Glutamatergic neuron (in vitro differentiated cells): ENCODE measurements around the gene MAP3K2. TPM values are rescaled to one million over a fixed set of nuclear protein-coding genes. Genes with fewer than 3 reads are reported as not detected.
"Not testable (repeated sequence)": the region's sequence is repeated elsewhere in the genome, so short reads cannot be mapped to it uniquely, and the experiment has no call there.

Experiments used
- DNase-seq: peaks from one replicate; pipeline ENCODE4 v3.0.0; 2022
- H3K27ac Mint-ChIP-seq: one replicate; pipeline ENCODE4 v1.8.0; 2020; ENCODE audit warnings: mild to moderate bottlenecking, mixed read lengths, inconsistent platforms; ENCODE audit not compliant: unreplicated experiment
- H3K27me3 Mint-ChIP-seq: one replicate; pipeline ENCODE4 v1.8.0; 2020; ENCODE audit warnings: mild to moderate bottlenecking, moderate library complexity, mixed read lengths, inconsistent platforms; ENCODE audit not compliant: unreplicated experiment
- H3K36me3 Mint-ChIP-seq: one replicate; pipeline ENCODE4 v1.8.0; 2020; ENCODE audit warnings: mild to moderate bottlenecking, mixed read lengths, inconsistent platforms; ENCODE audit not compliant: unreplicated experiment
- H3K4me1 Mint-ChIP-seq: one replicate; pipeline ENCODE4 v1.8.0; 2020; ENCODE audit warnings: mild to moderate bottlenecking, low read depth, mixed read lengths, inconsistent platforms; ENCODE audit not compliant: unreplicated experiment
- H3K4me3 Mint-ChIP-seq: one replicate; pipeline ENCODE4 v1.8.0; 2020; ENCODE audit warnings: mild to moderate bottlenecking, mixed read lengths, inconsistent platforms; ENCODE audit not compliant: unreplicated experiment
- H3K9me3 Mint-ChIP-seq: one replicate; pipeline ENCODE4 v1.8.0; 2020; ENCODE audit warnings: mild to moderate bottlenecking, moderate library complexity, mixed read lengths, inconsistent platforms; ENCODE audit not compliant: unreplicated experiment
- total RNA-seq: library from RNA; stranded (reverse); fragmentation: NEBNext Ultra II Directional; extraction: Animal tissue kit (Norgen Biotek cat#: 25700); gene quantifications from one replicate; pipeline ENCODE4 v1.2.1, GENCODE V29; 2021; ENCODE audit not compliant: unreplicated experiment
- TF ChIP-seq, protein P1 (sequence below): fragments of 200-600 bp; sonication (generic); IDR thresholded peaks from one replicate; pipeline ENCODE4 v1.5.0; 2021; ENCODE audit not compliant: partially characterized antibody, unreplicated experiment

Gene MAP3K2
- total RNA-seq, 1 donor from 2014 or later, result 42.7 TPM

DNA sequence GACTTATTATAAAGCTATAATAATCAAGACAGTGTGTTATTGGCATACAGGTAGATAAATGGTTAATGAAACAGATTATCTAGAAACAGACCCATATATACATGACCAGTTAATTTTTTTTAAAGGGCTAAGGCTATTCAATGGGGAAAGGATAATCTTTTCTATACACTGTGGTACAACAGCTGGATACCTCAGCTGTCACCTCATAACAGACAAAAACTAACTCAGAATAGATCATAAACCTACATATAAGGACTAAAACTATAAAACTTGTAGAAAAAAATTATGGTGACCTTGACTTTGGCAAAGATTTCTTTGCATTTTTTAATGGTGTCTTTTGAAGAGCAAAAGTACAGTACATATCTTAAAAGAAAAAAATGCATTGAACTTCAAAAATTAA, 30.2 kb downstream of the MAP3K2 start:
- no peak for DNase-seq
- H3K27me3 Mint-ChIP-seq, result no peaks in the 10 kb centered on the region
- no peak overlapping the region for H3K4me3 Mint-ChIP-seq
- no peak overlapping the region for H3K27ac Mint-ChIP-seq
- H3K9me3 Mint-ChIP-seq, result peaks cover 5% of the 10 kb centered on the region
- TF ChIP-seq, protein P1, sequence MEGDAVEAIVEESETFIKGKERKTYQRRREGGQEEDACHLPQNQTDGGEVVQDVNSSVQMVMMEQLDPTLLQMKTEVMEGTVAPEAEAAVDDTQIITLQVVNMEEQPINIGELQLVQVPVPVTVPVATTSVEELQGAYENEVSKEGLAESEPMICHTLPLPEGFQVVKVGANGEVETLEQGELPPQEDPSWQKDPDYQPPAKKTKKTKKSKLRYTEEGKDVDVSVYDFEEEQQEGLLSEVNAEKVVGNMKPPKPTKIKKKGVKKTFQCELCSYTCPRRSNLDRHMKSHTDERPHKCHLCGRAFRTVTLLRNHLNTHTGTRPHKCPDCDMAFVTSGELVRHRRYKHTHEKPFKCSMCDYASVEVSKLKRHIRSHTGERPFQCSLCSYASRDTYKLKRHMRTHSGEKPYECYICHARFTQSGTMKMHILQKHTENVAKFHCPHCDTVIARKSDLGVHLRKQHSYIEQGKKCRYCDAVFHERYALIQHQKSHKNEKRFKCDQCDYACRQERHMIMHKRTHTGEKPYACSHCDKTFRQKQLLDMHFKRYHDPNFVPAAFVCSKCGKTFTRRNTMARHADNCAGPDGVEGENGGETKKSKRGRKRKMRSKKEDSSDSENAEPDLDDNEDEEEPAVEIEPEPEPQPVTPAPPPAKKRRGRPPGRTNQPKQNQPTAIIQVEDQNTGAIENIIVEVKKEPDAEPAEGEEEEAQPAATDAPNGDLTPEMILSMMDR, result no peak
- no peaks in the 10 kb centered on the region for H3K36me3 Mint-ChIP-seq
- peaks cover 21% of the 10 kb centered on the region for H3K4me1 Mint-ChIP-seq

DNA sequence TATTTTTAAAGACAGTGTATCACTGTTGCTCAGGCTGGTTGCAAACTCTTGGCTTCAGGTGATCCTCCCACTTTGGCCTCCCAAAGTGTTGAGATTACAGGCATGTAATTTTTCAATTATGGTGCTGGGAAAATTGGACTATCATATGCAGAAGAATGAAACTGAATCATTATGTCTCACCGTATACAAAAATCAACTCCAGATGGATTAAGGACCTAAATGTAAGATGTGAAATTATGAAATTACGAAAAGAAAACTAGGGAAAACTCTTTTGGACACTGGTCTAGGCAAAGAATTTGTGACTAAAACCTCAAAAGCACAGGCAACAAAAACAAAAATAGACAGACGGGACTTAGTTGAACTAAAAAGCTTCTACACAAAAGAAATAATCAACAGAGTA, 31.2 kb downstream of the MAP3K2 start:
- DNase-seq, result no peak
- Mint-ChIP-seq H3K9me3 (peaks cover 9% of the 10 kb centered on the region), H3K27me3 (no peaks in the 10 kb centered on the region), H3K27ac (no peak overlapping the region), H3K36me3 (peaks cover 10% of the 10 kb centered on the region), H3K4me1 (peaks cover 18% of the 10 kb centered on the region), H3K4me3 (no peak overlapping the region)
- TF ChIP-seq, protein P1, result no peak

DNA sequence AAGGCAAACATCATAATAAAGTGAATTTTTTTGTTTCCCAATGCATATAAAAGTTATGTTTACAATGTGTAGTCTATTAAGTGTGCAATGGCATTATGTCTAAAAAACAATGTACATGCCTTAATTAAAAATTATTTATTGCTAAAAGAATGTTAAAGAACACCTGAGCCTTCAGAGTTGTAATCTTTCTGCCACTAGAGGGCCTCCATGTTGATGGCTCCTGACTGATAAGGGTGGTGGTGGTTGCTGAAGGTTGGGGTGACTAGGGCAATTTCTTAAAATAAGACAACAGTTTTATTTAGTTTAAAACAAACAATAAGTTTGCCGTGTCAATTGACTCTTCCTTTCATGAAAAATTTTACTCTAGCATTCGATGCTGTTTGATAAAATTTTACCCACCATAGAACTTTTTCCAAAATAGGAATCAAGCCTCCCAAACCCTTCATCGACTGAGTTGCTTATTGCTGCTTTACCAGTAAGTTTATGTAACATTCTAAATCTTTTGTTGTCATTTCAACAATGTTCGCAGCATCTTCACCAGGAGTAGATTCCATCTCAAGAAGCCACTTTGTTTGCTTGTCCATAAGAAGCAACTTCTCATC, 32.3 kb downstream of the MAP3K2 start:
- no peak overlapping the region for H3K4me3 Mint-ChIP-seq
- TF ChIP-seq, protein P1, result peak; percentile 69
- H3K27me3 Mint-ChIP-seq, result no peaks in the 10 kb centered on the region
- H3K9me3 Mint-ChIP-seq, result peaks cover 9% of the 10 kb centered on the region
- no peak for DNase-seq
- no peak overlapping the region for H3K27ac Mint-ChIP-seq
- peaks cover 11% of the 10 kb centered on the region for H3K36me3 Mint-ChIP-seq
- peaks cover 18% of the 10 kb centered on the region for H3K4me1 Mint-ChIP-seq

DNA sequence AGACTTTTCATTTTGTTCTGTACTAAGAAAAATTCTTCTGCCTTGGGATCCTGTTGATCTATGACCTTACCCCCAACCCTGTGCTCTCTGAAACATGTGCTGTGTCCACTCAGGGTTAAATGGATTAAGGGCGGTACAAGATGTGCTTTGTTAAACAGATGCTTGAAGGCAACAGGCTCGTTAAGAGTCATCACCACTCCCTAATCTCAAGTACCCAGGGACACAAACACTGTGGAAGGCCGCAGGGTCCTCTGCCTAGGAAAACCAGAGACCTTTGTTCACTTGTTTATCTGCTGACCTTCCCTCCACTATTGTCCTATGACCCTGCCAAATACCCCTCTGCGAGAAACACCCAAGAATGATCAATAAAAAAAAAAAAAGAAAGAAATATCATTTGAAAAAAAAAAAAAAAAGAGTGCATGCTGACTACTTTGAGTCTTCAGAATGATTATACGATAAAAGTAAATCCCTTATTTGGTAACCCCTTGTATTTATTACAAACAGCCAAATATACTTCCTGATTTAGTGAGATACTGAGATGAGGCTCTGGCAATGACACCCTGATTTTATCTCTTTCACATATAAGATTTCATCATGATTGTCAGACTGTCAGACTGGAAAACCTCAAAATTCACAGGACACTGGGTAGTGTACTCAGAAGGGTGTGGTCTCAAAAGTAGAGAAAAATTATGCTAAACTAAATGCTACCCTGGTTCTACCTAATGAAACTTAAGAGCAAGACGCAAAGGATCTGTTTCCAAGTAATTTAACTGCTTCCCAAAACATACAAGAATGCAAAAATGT, 33.7 kb downstream of the MAP3K2 start:
- H3K9me3 Mint-ChIP-seq, DNase-seq, H3K4me3 Mint-ChIP-seq, H3K27me3 Mint-ChIP-seq: not testable (repeated sequence)
- peaks cover 11% of the 10 kb centered on the region for H3K36me3 Mint-ChIP-seq
- H3K27ac Mint-ChIP-seq, result peak overlapping the region; percentile 82
- H3K4me1 Mint-ChIP-seq, result peaks cover 13% of the 10 kb centered on the region

DNA sequence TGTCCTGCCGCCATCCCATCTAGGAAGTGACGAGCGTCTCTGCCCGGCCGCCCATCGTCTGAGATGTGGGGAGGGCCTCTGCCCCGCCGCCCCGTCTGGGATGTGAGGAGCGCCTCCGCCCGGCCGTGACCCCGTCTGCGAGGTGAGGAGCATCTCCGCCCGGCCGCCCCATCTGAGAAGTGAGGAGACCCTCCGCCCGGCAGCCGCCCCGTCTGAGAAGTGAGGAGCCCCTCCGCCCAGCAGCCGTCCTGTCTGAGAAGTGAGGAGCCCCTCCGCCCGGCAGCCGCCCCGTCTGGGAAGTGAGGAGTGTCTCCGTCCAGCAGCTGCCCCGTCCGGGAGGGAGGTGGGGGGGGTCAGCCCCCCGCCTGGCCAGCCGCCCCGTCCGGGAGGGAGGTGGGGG, 34.6 kb downstream of the MAP3K2 start:
- Mint-ChIP-seq H3K4me1 (peaks cover 11% of the 10 kb centered on the region), H3K36me3 (peaks cover 11% of the 10 kb centered on the region)
- not testable (repeated sequence) for H3K9me3 Mint-ChIP-seq, H3K27me3 Mint-ChIP-seq, H3K27ac Mint-ChIP-seq, H3K4me3 Mint-ChIP-seq
- peak; percentile 18 for DNase-seq

DNA sequence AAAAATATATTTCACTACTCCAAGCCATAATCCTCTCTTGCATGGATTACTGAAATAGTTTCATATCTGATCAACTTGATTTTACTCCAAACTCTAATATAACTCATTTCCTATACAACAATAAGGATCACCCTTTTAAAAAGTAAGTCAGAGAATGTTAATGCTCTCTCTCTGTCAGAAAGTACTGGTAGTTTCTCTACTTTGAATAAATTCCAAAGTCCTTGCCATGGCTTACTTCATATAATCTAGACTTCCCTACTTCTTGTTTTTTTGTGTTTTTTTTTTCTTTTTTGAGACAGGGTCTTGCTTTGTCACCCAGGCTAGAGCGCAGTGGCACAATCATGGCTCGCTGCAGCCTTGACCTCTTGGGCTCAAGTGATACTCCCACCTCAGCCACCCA, 36.2 kb downstream of the MAP3K2 start:
- Mint-ChIP-seq H3K4me3 (no peak overlapping the region), H3K27ac (no peak overlapping the region), H3K9me3 (peaks cover 9% of the 10 kb centered on the region), H3K27me3 (no peaks in the 10 kb centered on the region), H3K4me1 (peaks cover 13% of the 10 kb centered on the region), H3K36me3 (peaks cover 11% of the 10 kb centered on the region)
- TF ChIP-seq, protein P1, result no peak
- no peak for DNase-seq
